SK-N-MC (cell line): ENCODE results near the gene KRT79.

Source experiments
- EZH2 ChIP-seq: fragments of 200-600 bp; sonication (generic); IDR thresholded peaks from one replicate; pipeline ENCODE4 v1.6.1; 2017; ENCODE audit warnings: antibody characterized with exemption
- FOXP2 ChIP-seq: optimal IDR thresholded peaks from 2 replicates; pipeline ENCODE3; 2011; ENCODE audit warnings: mild to moderate bottlenecking, moderate library complexity; ENCODE audit not compliant: insufficient read depth; ENCODE audit errors: extremely low read length, control extremely low read depth
- POLR2AphosphoS5 ChIP-seq: IDR thresholded peaks from 2 replicates; pipeline ENCODE4 v1.6.1; 2012; ENCODE audit warnings: mild to moderate bottlenecking, low read depth, low read length, borderline replicate concordance

- TF ChIP-seq POLR2AphosphoS5 (no peak), EZH2 (no peak), FOXP2 (no peak)
Measured at GRCh38 chr12:52784909-52785308, 49.2 kb downstream of the KRT79 start.
